ENCODE measurements around the gene APBA2.

The APBA2 gene

GRCh38 chr15:29012097-29012496 is 126.3 kb downstream of the APBA2 start:
- Histone ChIP-seq H3K27me3 (ENCODE audit: control insufficient read depth in 3 of 3, insufficient read depth in 3 of 3, low read depth in 1 of 3, low read length in 3 of 3) (no peaks in the 10 kb centered on the region), H2AFZ (ENCODE audit: low read length) (no peak overlapping the region), H3K18ac (ENCODE audit: low read length) (no peak overlapping the region)

GRCh38 chr15:29014493-29014892 is 128.7 kb downstream of the APBA2 start:
- H3K27me3 ChIP-seq (ENCODE audit: control insufficient read depth in 3 of 3, insufficient read depth in 3 of 3, low read depth in 1 of 3, low read length in 3 of 3) = no peaks in the 10 kb centered on the region
- no peak overlapping the region for H2BK12ac ChIP-seq (ENCODE audit: low read length)
- no peak overlapping the region for H3K23ac ChIP-seq (ENCODE audit: low read depth, low read length, poor library complexity)
- no peak overlapping the region for H4K91ac ChIP-seq (ENCODE audit: low read depth, low read length, poor library complexity)
- DNase-seq (ENCODE audit: low spot score) = no peak
- H4K8ac ChIP-seq (ENCODE audit: low read depth, low read length) = no peak overlapping the region
- no peak overlapping the region for H3K14ac ChIP-seq (ENCODE audit: low read length)
- peaks cover 0 to 6% of the 10 kb centered on the region in 2 donors for H3K36me3 ChIP-seq (replicated peaks in 1 of 2; ENCODE audit: control insufficient read depth in 2 of 2, insufficient read depth in 2 of 2, low read length in 2 of 2)
- H2BK120ac ChIP-seq (ENCODE audit: low read depth, low read length) = no peak overlapping the region
- no peak overlapping the region for H2BK5ac ChIP-seq (ENCODE audit: low read length)
- H2AFZ ChIP-seq (ENCODE audit: low read length) = no peak overlapping the region
- no peak overlapping the region for H3K4me2 ChIP-seq (ENCODE audit: insufficient read depth, low read length, poor library complexity, severe bottlenecking)
- H3K4me1 ChIP-seq (ENCODE audit: control insufficient read depth in 2 of 2, insufficient read depth in 1 of 2, low read depth in 1 of 2, low read length in 2 of 2) = peaks cover 0 to 4% of the 10 kb centered on the region in 2 donors
- no peaks in the 10 kb centered on the region for H3K9me3 ChIP-seq (replicated peaks in 1 of 2; ENCODE audit: control insufficient read depth in 2 of 2, insufficient read depth in 1 of 2, low read depth in 1 of 2, low read length in 2 of 2)
- H3K79me1 ChIP-seq (ENCODE audit: low read depth, low read length) = no peaks in the 10 kb centered on the region
- no peak overlapping the region for H2BK15ac ChIP-seq (ENCODE audit: low read length)
- H3K4me3 ChIP-seq (ENCODE audit: low read length in 2 of 2) = no peak overlapping the region
- no CpG with 5 or more reads among the region's 1 CpG for WGBS, 2 donors (ENCODE audit: extremely low coverage in 2 of 2, insufficient read length in 2 of 2, insufficient replicate concordance in 1 of 2)
- H2AK5ac ChIP-seq (ENCODE audit: low read depth, low read length) = no peak overlapping the region
- H3K9ac ChIP-seq (ENCODE audit: low read depth, low read length, poor library complexity) = no peak overlapping the region
- H3K27ac ChIP-seq (replicated peaks; ENCODE audit: low read length) = no peak overlapping the region
- H3K18ac ChIP-seq (ENCODE audit: low read length) = no peak overlapping the region
- H3K4ac ChIP-seq (ENCODE audit: low read length) = no peak overlapping the region

More at GRCh38 chr15:29012097-29012496, 126.3 kb downstream of the APBA2 start:
- Histone ChIP-seq H3K23ac (ENCODE audit: low read depth, low read length, poor library complexity) (no peak overlapping the region), H2BK5ac (ENCODE audit: low read length) (no peak overlapping the region), H3K9me3 (replicated peaks in 1 of 2; ENCODE audit: control insufficient read depth in 2 of 2, insufficient read depth in 1 of 2, low read depth in 1 of 2, low read length in 2 of 2) (no peaks in the 10 kb centered on the region), H3K4me3 (ENCODE audit: low read length in 2 of 2) (no peak overlapping the region), H3K79me1 (ENCODE audit: low read depth, low read length) (no peaks in the 10 kb centered on the region), H2BK120ac (ENCODE audit: low read depth, low read length) (no peak overlapping the region), H3K14ac (ENCODE audit: low read length) (no peak overlapping the region), H3K4ac (ENCODE audit: low read length) (no peak overlapping the region), H3K4me2 (ENCODE audit: insufficient read depth, low read length, poor library complexity, severe bottlenecking) (no peak overlapping the region), H2BK12ac (ENCODE audit: low read length) (no peak overlapping the region), H4K8ac (ENCODE audit: low read depth, low read length) (no peak overlapping the region), H3K27ac (replicated peaks; ENCODE audit: low read length) (no peak overlapping the region), H2BK15ac (ENCODE audit: low read length) (no peak overlapping the region), H3K36me3 (replicated peaks in 1 of 2; ENCODE audit: control insufficient read depth in 2 of 2, insufficient read depth in 2 of 2, low read length in 2 of 2) (peaks cover 0 to 6% of the 10 kb centered on the region in 2 donors), H3K4me1 (ENCODE audit: control insufficient read depth in 2 of 2, insufficient read depth in 1 of 2, low read depth in 1 of 2, low read length in 2 of 2) (no peaks in the 10 kb centered on the region), H4K91ac (ENCODE audit: low read depth, low read length, poor library complexity) (no peak overlapping the region), H3K9ac (ENCODE audit: low read depth, low read length, poor library complexity) (no peak overlapping the region), H2AK5ac (ENCODE audit: low read depth, low read length) (no peak overlapping the region)
- DNase-seq (ENCODE audit: low spot score) = no peak
- WGBS, 2 donors (ENCODE audit: extremely low coverage in 2 of 2, insufficient read length in 2 of 2, insufficient replicate concordance in 1 of 2) = no CpG with 5 or more reads among the region's 2 CpGs

GRCh38 chr15:29016518-29016917 is 130.7 kb downstream of the APBA2 start:
- Histone ChIP-seq H3K18ac (ENCODE audit: low read length) (no peak overlapping the region), H3K27ac (replicated peaks; ENCODE audit: low read length) (no peak overlapping the region), H2BK5ac (ENCODE audit: low read length) (no peak overlapping the region), H4K8ac (ENCODE audit: low read depth, low read length) (no peak overlapping the region), H3K79me1 (ENCODE audit: low read depth, low read length) (no peaks in the 10 kb centered on the region), H2BK15ac (ENCODE audit: low read length) (no peak overlapping the region), H3K9ac (ENCODE audit: low read depth, low read length, poor library complexity) (no peak overlapping the region), H4K91ac (ENCODE audit: low read depth, low read length, poor library complexity) (no peak overlapping the region), H3K4me2 (ENCODE audit: insufficient read depth, low read length, poor library complexity, severe bottlenecking) (no peak overlapping the region), H3K23ac (ENCODE audit: low read depth, low read length, poor library complexity) (no peak overlapping the region), H3K9me3 (replicated peaks in 1 of 2; ENCODE audit: control insufficient read depth in 2 of 2, insufficient read depth in 1 of 2, low read depth in 1 of 2, low read length in 2 of 2) (no peaks in the 10 kb centered on the region), H3K27me3 (ENCODE audit: control insufficient read depth in 3 of 3, insufficient read depth in 3 of 3, low read depth in 1 of 3, low read length in 3 of 3) (no peaks in the 10 kb centered on the region), H2BK12ac (ENCODE audit: low read length) (no peak overlapping the region), H2AFZ (ENCODE audit: low read length) (no peak overlapping the region), H3K4me1 (ENCODE audit: control insufficient read depth in 2 of 2, insufficient read depth in 1 of 2, low read depth in 1 of 2, low read length in 2 of 2) (peaks cover 0 to 4% of the 10 kb centered on the region in 2 donors), H3K14ac (ENCODE audit: low read length) (no peak overlapping the region), H3K4me3 (ENCODE audit: low read length in 2 of 2) (no peak overlapping the region), H2BK120ac (ENCODE audit: low read depth, low read length) (no peak overlapping the region), H3K36me3 (replicated peaks in 1 of 2; ENCODE audit: control insufficient read depth in 2 of 2, insufficient read depth in 2 of 2, low read length in 2 of 2) (peaks cover 0 to 6% of the 10 kb centered on the region in 2 donors), H2AK5ac (ENCODE audit: low read depth, low read length) (no peak overlapping the region), H3K4ac (ENCODE audit: low read length) (no peak overlapping the region)
- no CpG with 5 or more reads among the region's 3 CpGs for WGBS, 2 donors (ENCODE audit: extremely low coverage in 2 of 2, insufficient read length in 2 of 2, insufficient replicate concordance in 1 of 2)
- DNase-seq (ENCODE audit: low spot score) = no peak

- H3K14ac ChIP-seq (ENCODE audit: low read length) = no peak overlapping the region
- DNase-seq (ENCODE audit: low spot score) = no peak
- H2AFZ ChIP-seq (ENCODE audit: low read length) = no peak overlapping the region
- H3K9ac ChIP-seq (ENCODE audit: low read depth, low read length, poor library complexity) = no peak overlapping the region
- no peak overlapping the region for H4K91ac ChIP-seq (ENCODE audit: low read depth, low read length, poor library complexity)
- H3K18ac ChIP-seq (ENCODE audit: low read length) = no peak overlapping the region
- peaks cover 0 to 6% of the 10 kb centered on the region in 2 donors for H3K36me3 ChIP-seq (replicated peaks in 1 of 2; ENCODE audit: control insufficient read depth in 2 of 2, insufficient read depth in 2 of 2, low read length in 2 of 2)
- H3K79me1 ChIP-seq (ENCODE audit: low read depth, low read length) = no peaks in the 10 kb centered on the region
- H3K4me2 ChIP-seq (ENCODE audit: insufficient read depth, low read length, poor library complexity, severe bottlenecking) = no peak overlapping the region
- no peak overlapping the region for H3K4ac ChIP-seq (ENCODE audit: low read length)
- no peak overlapping the region for H4K8ac ChIP-seq (ENCODE audit: low read depth, low read length)
- no peak overlapping the region for H2BK5ac ChIP-seq (ENCODE audit: low read length)
- no CpG with 5 or more reads among the region's 8 CpGs for WGBS, 2 donors (ENCODE audit: extremely low coverage in 2 of 2, insufficient read length in 2 of 2, insufficient replicate concordance in 1 of 2)
- no peak overlapping the region for H2BK15ac ChIP-seq (ENCODE audit: low read length)
- no peak overlapping the region for H3K23ac ChIP-seq (ENCODE audit: low read depth, low read length, poor library complexity)
- no peak overlapping the region for H2BK12ac ChIP-seq (ENCODE audit: low read length)
- H3K4me1 ChIP-seq (ENCODE audit: control insufficient read depth in 2 of 2, insufficient read depth in 1 of 2, low read depth in 1 of 2, low read length in 2 of 2) = peaks cover 0 to 4% of the 10 kb centered on the region in 2 donors
- H2AK5ac ChIP-seq (ENCODE audit: low read depth, low read length) = no peak overlapping the region
- H3K27ac ChIP-seq (replicated peaks; ENCODE audit: low read length) = no peak overlapping the region
- H2BK120ac ChIP-seq (ENCODE audit: low read depth, low read length) = no peak overlapping the region
- H3K9me3 ChIP-seq (replicated peaks in 1 of 2; ENCODE audit: control insufficient read depth in 2 of 2, insufficient read depth in 1 of 2, low read depth in 1 of 2, low read length in 2 of 2) = peaks cover 0 to 5% of the 10 kb centered on the region in 2 donors
- no peak overlapping the region for H3K4me3 ChIP-seq (ENCODE audit: low read length in 2 of 2)
- no peaks in the 10 kb centered on the region for H3K27me3 ChIP-seq (ENCODE audit: control insufficient read depth in 3 of 3, insufficient read depth in 3 of 3, low read depth in 1 of 3, low read length in 3 of 3)
These were observed 132.5 kb downstream of the APBA2 start for GRCh38 chr15:29018120-29018805.
